GM18505 (cell line): Measurements from ENCODE around the gene NT5DC3.

Experiments
- ATAC-seq: cut with Tn5 transposase; IDR thresholded peaks from one replicate; pipeline ENCODE4 v1.9.1; 2021; ENCODE audit not compliant: unreplicated experiment
- POLR2A ChIP-seq: IDR thresholded peaks from 4 replicates; pipeline ENCODE4 v1.6.1; 2011; ENCODE audit warnings: borderline replicate concordance; ENCODE audit not compliant: insufficient read depth, insufficient read length; ENCODE audit errors: extremely low read depth

Gene NT5DC3

GRCh38 chr12:103865151-103865730, 24.2 kb upstream of the NT5DC3 start:
- TF ChIP-seq POLR2A, result no peak
- no peak for ATAC-seq

GRCh38 chr12:103864710-103865109, 23.7 kb upstream of the NT5DC3 start:
- no peak for TF ChIP-seq POLR2A
- no peak for ATAC-seq

GRCh38 chr12:103858953-103859601, 18.0 kb upstream of the NT5DC3 start:
- ATAC-seq, result no peak
- no peak for TF ChIP-seq POLR2A

- no peak for TF ChIP-seq POLR2A
- no peak for ATAC-seq
Observed at GRCh38 chr12:103858335-103858734, 17.3 kb upstream of the NT5DC3 start.

GRCh38 chr12:103857164-103857563, 16.1 kb upstream of the NT5DC3 start:
- ATAC-seq, result no peak

GRCh38 chr12:103855896-103856657, 15.0 kb upstream of the NT5DC3 start:
- ATAC-seq, result no peak
- no peak for TF ChIP-seq POLR2A

More at GRCh38 chr12:103857164-103857563, 16.1 kb upstream of the NT5DC3 start:
- TF ChIP-seq POLR2A, result no peak

- ATAC-seq, result no peak
- TF ChIP-seq POLR2A, result no peak
Observed at GRCh38 chr12:103855036-103855712, 14.1 kb upstream of the NT5DC3 start.

- TF ChIP-seq POLR2A, result no peak
- no peak for ATAC-seq
Observed at GRCh38 chr12:103854372-103854973, 13.4 kb upstream of the NT5DC3 start.

GRCh38 chr12:103852498-103852997, 11.5 kb upstream of the NT5DC3 start:
- ATAC-seq, result no peak
- no peak for TF ChIP-seq POLR2A

- TF ChIP-seq POLR2A, result no peak
- ATAC-seq, result no peak
Observed at GRCh38 chr12:103851127-103851526, 10.1 kb upstream of the NT5DC3 start.

GRCh38 chr12:103850429-103850828, 9.4 kb upstream of the NT5DC3 start:
- no peak for TF ChIP-seq POLR2A
- no peak for ATAC-seq

- no peak for ATAC-seq
Observed at GRCh38 chr12:103848917-103849491, 8.0 kb upstream of the NT5DC3 start.

More at GRCh38 chr12:103848917-103849491, 8.0 kb upstream of the NT5DC3 start:
- no peak for TF ChIP-seq POLR2A
